Measurements from ENCODE around the gene ZBTB20. TPM values are rescaled to one million over a fixed set of nuclear protein-coding genes. Genes with fewer than 3 reads are reported as not detected.

Gene ZBTB20
- total RNA-seq, 4 donors from 2014 or later: 148 to 242 (median 188) TPM

DNA sequence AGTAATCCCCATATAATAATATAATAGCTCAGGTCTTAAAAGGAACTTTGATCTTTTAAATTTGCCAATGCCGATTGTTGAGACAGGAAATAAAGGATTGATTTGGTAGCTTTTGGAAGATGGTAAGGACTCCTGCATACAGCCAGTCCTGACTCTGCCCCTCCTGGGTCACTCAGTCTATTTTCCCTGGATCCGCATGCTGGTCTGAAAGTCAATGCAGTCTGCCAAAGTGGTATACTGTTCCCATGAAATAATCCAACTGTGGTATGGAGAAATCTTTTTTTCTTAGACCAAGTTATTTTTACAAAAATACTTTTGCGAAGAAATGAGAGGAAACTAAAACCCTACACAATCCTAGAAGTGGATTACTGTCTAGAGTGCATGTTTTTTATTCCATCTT, 662.2 kb downstream of the ZBTB20 start:
- Histone ChIP-seq H3K9me3 (no peaks in the 10 kb centered on the region), H3K27me3 (no peaks in the 10 kb centered on the region), H3K4me3 (replicated peaks in 1 of 3) (no peak overlapping the region), H3K36me3 (no peaks in the 10 kb centered on the region), H3K4me1 (no peaks in the 10 kb centered on the region), H3K27ac (no peak overlapping the region)
- no peak for DNase-seq
- intact Hi-C loops (cut with DNase I): no loop called here
- no peak for TF ChIP-seq POLR2A (IDR thresholded peaks at IDR 0.05)
- TF ChIP-seq, protein P1, sequence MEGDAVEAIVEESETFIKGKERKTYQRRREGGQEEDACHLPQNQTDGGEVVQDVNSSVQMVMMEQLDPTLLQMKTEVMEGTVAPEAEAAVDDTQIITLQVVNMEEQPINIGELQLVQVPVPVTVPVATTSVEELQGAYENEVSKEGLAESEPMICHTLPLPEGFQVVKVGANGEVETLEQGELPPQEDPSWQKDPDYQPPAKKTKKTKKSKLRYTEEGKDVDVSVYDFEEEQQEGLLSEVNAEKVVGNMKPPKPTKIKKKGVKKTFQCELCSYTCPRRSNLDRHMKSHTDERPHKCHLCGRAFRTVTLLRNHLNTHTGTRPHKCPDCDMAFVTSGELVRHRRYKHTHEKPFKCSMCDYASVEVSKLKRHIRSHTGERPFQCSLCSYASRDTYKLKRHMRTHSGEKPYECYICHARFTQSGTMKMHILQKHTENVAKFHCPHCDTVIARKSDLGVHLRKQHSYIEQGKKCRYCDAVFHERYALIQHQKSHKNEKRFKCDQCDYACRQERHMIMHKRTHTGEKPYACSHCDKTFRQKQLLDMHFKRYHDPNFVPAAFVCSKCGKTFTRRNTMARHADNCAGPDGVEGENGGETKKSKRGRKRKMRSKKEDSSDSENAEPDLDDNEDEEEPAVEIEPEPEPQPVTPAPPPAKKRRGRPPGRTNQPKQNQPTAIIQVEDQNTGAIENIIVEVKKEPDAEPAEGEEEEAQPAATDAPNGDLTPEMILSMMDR (IDR thresholded peaks at IDR 0.05): no peak
- WGBS, 2 donors: 77 to 87% methylated on average over 3 of the region's 3 CpGs

DNA sequence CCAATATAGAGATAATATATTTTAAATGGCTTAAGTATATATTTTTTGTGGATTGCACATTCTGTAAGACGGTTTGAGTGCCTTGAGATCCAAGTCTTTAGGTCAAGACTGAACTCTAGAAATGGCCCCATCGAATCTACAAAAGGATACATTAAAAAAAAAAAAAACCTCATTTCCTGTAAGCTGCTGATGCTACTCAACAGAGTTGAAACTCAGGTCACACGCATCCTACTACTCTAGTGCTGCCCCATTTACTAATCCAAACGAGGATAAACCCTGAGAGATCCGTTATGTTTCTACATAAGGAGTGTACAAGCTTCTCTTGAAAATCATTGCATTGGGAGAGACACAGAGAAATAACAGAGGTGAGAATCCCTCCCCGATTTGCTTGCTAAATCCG, 666.0 kb downstream of the ZBTB20 start:
- no peak for DNase-seq
- Histone ChIP-seq H3K27ac (no peak overlapping the region), H3K4me3 (replicated peaks in 1 of 3) (no peak overlapping the region), H3K36me3 (no peaks in the 10 kb centered on the region), H3K27me3 (no peaks in the 10 kb centered on the region), H3K9me3 (no peaks in the 10 kb centered on the region), H3K4me1 (no peaks in the 10 kb centered on the region)
- WGBS, 2 donors: 85 to 90% methylated on average over 7 of the region's 7 CpGs
- no peak for TF ChIP-seq POLR2A (IDR thresholded peaks at IDR 0.05)
- TF ChIP-seq, protein P1 (IDR thresholded peaks at IDR 0.05): no peak
- intact Hi-C loops (cut with DNase I): no loop called here

DNA sequence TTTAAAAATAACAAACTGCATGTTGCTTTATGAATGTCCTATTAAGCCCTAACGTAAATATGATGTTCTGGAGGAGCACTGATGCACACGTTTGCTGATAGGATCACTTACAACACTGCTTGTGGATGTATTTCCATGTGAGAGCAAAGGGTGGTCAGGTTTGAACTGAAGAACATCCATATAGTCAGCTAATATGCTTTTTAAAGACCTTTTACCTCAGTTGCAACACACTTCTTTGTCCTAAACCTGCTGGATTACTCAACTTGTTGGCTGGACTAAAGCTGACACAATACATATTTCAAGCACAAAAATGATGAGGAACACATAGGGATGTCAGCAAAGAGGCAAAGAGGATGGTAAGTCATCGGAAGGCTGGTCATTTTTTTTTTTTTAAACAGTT, 666.6 kb downstream of the ZBTB20 start:
- H3K4me1 ChIP-seq: no peaks in the 10 kb centered on the region
- TF ChIP-seq, protein P1 (IDR thresholded peaks at IDR 0.05): no peak
- no peak for TF ChIP-seq POLR2A (IDR thresholded peaks at IDR 0.05)
- no peaks in the 10 kb centered on the region for H3K9me3 ChIP-seq
- no peak overlapping the region for H3K27ac ChIP-seq
- WGBS, 2 donors: 75 to 84% methylated on average over 3 of the region's 3 CpGs
- no peaks in the 10 kb centered on the region for H3K27me3 ChIP-seq
- intact Hi-C loops (cut with DNase I): no loop called here
- H3K4me3 ChIP-seq (replicated peaks in 1 of 3): no peak overlapping the region
- DNase-seq: no peak
- no peaks in the 10 kb centered on the region for H3K36me3 ChIP-seq

DNA sequence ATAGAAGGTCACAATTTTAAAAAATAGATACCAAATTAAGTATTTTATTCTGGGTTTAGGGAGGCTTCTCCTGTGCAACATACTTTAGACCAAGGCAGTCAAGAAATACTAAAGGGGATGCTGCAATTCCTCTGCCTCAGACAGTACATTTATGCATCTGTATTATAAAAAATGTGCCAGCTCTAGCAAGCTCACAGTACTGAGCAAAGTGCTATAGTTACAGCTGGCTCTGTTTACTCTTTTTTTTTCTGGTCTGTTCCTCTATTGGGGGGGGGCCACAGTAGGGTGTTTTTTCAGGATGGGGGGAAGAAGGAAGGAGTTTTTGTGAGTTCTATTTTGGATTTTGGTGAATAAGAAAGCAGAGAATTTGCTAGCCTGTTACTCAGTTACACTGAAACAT, 668.3 kb downstream of the ZBTB20 start:
- Histone ChIP-seq H3K36me3 (no peaks in the 10 kb centered on the region), H3K27ac (no peak overlapping the region), H3K9me3 (no peaks in the 10 kb centered on the region), H3K4me1 (peaks cover 6 to 8% of the 10 kb centered on the region in 2 donors), H3K27me3 (no peaks in the 10 kb centered on the region), H3K4me3 (replicated peaks in 1 of 3) (no peak overlapping the region)
- no peak for DNase-seq
- TF ChIP-seq, protein P1 (IDR thresholded peaks at IDR 0.05): no peak
- TF ChIP-seq POLR2A (IDR thresholded peaks at IDR 0.05): no peak
- intact Hi-C loops (cut with DNase I): no loop called here

DNA sequence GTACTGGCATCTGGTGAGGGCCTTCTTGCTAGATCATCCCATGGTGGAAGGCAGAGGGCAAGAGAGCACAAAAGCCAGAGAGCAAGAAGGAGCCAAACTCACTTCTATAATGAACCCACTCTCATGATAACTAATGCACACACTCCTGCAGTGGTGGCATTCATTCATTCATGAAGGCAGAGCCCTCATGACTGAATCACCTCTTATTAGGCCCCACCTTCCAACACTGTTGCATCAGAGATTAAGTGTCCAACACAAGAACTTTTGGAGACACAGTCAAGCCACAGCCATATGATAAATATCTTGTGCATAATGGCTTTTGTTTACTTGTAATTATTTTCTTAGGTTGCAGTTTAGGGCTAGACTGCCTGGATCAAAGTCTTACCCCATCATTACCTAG, 670.6 kb downstream of the ZBTB20 start:
- intact Hi-C loops (cut with DNase I): no loop called here
- TF ChIP-seq POLR2A (IDR thresholded peaks at IDR 0.05): no peak
- TF ChIP-seq, protein P1 (IDR thresholded peaks at IDR 0.05): no peak
- no peak overlapping the region for H3K4me3 ChIP-seq (replicated peaks in 1 of 3)
- no peaks in the 10 kb centered on the region for H3K27me3 ChIP-seq
- H3K27ac ChIP-seq: no peak overlapping the region
- H3K4me1 ChIP-seq: peaks cover 6 to 8% of the 10 kb centered on the region in 2 donors
- no peaks in the 10 kb centered on the region for H3K9me3 ChIP-seq
- no peaks in the 10 kb centered on the region for H3K36me3 ChIP-seq
- no peak for DNase-seq

Measured in thyroid gland (tissue), 4 donors.